ENCODE data around the gene ATXN1. TPM values are rescaled to one million over a fixed set of nuclear protein-coding genes. Genes with fewer than 3 reads are reported as not detected.
"Not testable (repeated sequence)": the region's sequence is repeated elsewhere in the genome, so short reads cannot be mapped to it uniquely, and the experiment has no call there.

Gene ATXN1
- polyA plus RNA-seq, 1 donor (not counting 4 experiments of a cell fraction or from before 2014, with no cell fraction given), result 9.7 TPM

GRCh38 chr6:16466800-16467553 is 294.3 kb downstream of the ATXN1 start:
- Histone ChIP-seq H3K9me1 (ENCODE audit: control insufficient read depth, extremely low read depth, insufficient read depth, low read length) (no peaks in the 10 kb centered on the region), H3K36me3 (ENCODE audit: control insufficient read depth in 2 of 2, extremely low read depth in 1 of 2, insufficient read depth in 2 of 2, low read length in 2 of 2) (no peaks in the 10 kb centered on the region), H3K27ac (ENCODE audit: control insufficient read depth, insufficient read depth, low read length) (no peak overlapping the region), H3K27me3 (ENCODE audit: control insufficient read depth, extremely low read depth, insufficient read depth, low read length) (no peaks in the 10 kb centered on the region), H4K20me1 (ENCODE audit: control insufficient read depth, extremely low read depth, insufficient read depth, low read length) (no peaks in the 10 kb centered on the region), H3K9ac (ENCODE audit: control insufficient read depth, extremely low read depth, insufficient read depth, low read length) (no peak overlapping the region), H3K79me2 (ENCODE audit: control insufficient read depth, insufficient read depth, low read length) (no peaks in the 10 kb centered on the region), H3K4me2 (ENCODE audit: control insufficient read depth, extremely low read depth, insufficient read depth, low read depth, low read length) (no peak overlapping the region), H3K4me1 (ENCODE audit: control insufficient read depth, extremely low read depth, insufficient read depth, low read length) (no peaks in the 10 kb centered on the region), H2AFZ (ENCODE audit: control insufficient read depth, low read length) (no peak overlapping the region), H3K4me3 (ENCODE audit: control insufficient read depth in 2 of 3, extremely low read depth in 1 of 3, insufficient read depth in 2 of 3, low read depth in 1 of 3, low read length in 3 of 3) (no peak overlapping the region), H3K9me3 (ENCODE audit: control insufficient read depth, low read depth, low read length) (no peaks in the 10 kb centered on the region)
- FAIRE-seq (no peak), DNase-seq (ENCODE audit: low read depth, low spot score) (no peak)
- no peak for TF ChIP-seq EZH2 (IDR thresholded peaks at IDR 0.05; ENCODE audit: low read length)
- TF ChIP-seq, protein P1, sequence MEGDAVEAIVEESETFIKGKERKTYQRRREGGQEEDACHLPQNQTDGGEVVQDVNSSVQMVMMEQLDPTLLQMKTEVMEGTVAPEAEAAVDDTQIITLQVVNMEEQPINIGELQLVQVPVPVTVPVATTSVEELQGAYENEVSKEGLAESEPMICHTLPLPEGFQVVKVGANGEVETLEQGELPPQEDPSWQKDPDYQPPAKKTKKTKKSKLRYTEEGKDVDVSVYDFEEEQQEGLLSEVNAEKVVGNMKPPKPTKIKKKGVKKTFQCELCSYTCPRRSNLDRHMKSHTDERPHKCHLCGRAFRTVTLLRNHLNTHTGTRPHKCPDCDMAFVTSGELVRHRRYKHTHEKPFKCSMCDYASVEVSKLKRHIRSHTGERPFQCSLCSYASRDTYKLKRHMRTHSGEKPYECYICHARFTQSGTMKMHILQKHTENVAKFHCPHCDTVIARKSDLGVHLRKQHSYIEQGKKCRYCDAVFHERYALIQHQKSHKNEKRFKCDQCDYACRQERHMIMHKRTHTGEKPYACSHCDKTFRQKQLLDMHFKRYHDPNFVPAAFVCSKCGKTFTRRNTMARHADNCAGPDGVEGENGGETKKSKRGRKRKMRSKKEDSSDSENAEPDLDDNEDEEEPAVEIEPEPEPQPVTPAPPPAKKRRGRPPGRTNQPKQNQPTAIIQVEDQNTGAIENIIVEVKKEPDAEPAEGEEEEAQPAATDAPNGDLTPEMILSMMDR (optimal IDR thresholded peaks at IDR 0.05 in 1 of 3, IDR thresholded peaks at IDR 0.05 in 1 of 3, conservative IDR thresholded peaks at IDR 0.05 in 1 of 3; ENCODE audit: extremely low read depth in 1 of 3, insufficient read depth in 2 of 3, low read length in 3 of 3), result no peak
- dilution Hi-C loops (cut with MboI; ENCODE audit: extremely low pct_ligation_motif_present, low sequenced_read_pairs), result no loop called here

- FAIRE-seq (no peak), DNase-seq (ENCODE audit: low read depth, low spot score) (no peak)
- Histone ChIP-seq H3K27ac (ENCODE audit: control insufficient read depth, insufficient read depth, low read length) (no peak overlapping the region), H3K4me1 (ENCODE audit: control insufficient read depth, extremely low read depth, insufficient read depth, low read length) (no peaks in the 10 kb centered on the region), H3K36me3 (ENCODE audit: control insufficient read depth in 2 of 2, extremely low read depth in 1 of 2, insufficient read depth in 2 of 2, low read length in 2 of 2) (no peaks in the 10 kb centered on the region), H3K9ac (ENCODE audit: control insufficient read depth, extremely low read depth, insufficient read depth, low read length) (no peak overlapping the region), H4K20me1 (ENCODE audit: control insufficient read depth, extremely low read depth, insufficient read depth, low read length) (no peaks in the 10 kb centered on the region), H3K79me2 (ENCODE audit: control insufficient read depth, insufficient read depth, low read length) (no peaks in the 10 kb centered on the region), H2AFZ (ENCODE audit: control insufficient read depth, low read length) (no peak overlapping the region), H3K4me2 (ENCODE audit: control insufficient read depth, extremely low read depth, insufficient read depth, low read depth, low read length) (no peak overlapping the region), H3K9me1 (ENCODE audit: control insufficient read depth, extremely low read depth, insufficient read depth, low read length) (no peaks in the 10 kb centered on the region), H3K4me3 (ENCODE audit: control insufficient read depth in 2 of 3, extremely low read depth in 1 of 3, insufficient read depth in 2 of 3, low read depth in 1 of 3, low read length in 3 of 3) (no peak overlapping the region), H3K27me3 (ENCODE audit: control insufficient read depth, extremely low read depth, insufficient read depth, low read length) (no peaks in the 10 kb centered on the region), H3K9me3 (ENCODE audit: control insufficient read depth, low read depth, low read length) (no peaks in the 10 kb centered on the region)
- TF ChIP-seq EZH2 (IDR thresholded peaks at IDR 0.05; ENCODE audit: low read length), result no peak
- TF ChIP-seq, protein P1 (optimal IDR thresholded peaks at IDR 0.05 in 1 of 3, IDR thresholded peaks at IDR 0.05 in 1 of 3, conservative IDR thresholded peaks at IDR 0.05 in 1 of 3; ENCODE audit: extremely low read depth in 1 of 3, insufficient read depth in 2 of 3, low read length in 3 of 3), result no peak
- dilution Hi-C loops (cut with MboI; ENCODE audit: extremely low pct_ligation_motif_present, low sequenced_read_pairs), result no loop called here
Measured at GRCh38 chr6:16464045-16464444, 297.2 kb downstream of the ATXN1 start.

DNA sequence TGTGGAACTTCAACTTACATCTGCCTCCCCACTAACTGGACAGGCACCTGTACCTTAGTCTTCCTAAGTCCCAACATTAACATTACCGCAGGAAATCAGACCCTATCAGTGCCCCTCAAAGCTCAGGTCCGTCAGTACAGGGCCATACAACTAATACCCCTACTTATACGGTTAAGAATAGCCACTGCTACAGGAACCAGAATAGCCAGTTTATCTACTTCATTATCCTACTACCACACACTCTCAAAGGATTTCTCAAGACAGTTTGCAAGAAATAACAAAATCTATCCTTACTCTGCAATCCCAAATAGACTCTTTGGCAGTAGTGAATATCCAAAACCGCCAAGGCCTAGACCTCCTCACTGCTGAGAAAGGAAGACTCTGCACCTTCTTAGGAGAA is 298.0 kb downstream of the ATXN1 start:
- H3K9me1 ChIP-seq (ENCODE audit: control insufficient read depth, extremely low read depth, insufficient read depth, low read length); FAIRE-seq; H3K4me2 ChIP-seq (ENCODE audit: control insufficient read depth, extremely low read depth, insufficient read depth, low read depth, low read length); dilution Hi-C loops (cut with MboI; ENCODE audit: extremely low pct_ligation_motif_present, low sequenced_read_pairs); H3K36me3 ChIP-seq (ENCODE audit: control insufficient read depth in 2 of 2, extremely low read depth in 1 of 2, insufficient read depth in 2 of 2, low read length in 2 of 2); DNase-seq (ENCODE audit: low read depth, low spot score); H3K79me2 ChIP-seq (ENCODE audit: control insufficient read depth, insufficient read depth, low read length); H4K20me1 ChIP-seq (ENCODE audit: control insufficient read depth, extremely low read depth, insufficient read depth, low read length); H3K4me1 ChIP-seq (ENCODE audit: control insufficient read depth, extremely low read depth, insufficient read depth, low read length); H2AFZ ChIP-seq (ENCODE audit: control insufficient read depth, low read length); H3K9me3 ChIP-seq (ENCODE audit: control insufficient read depth, low read depth, low read length); H3K4me3 ChIP-seq (ENCODE audit: control insufficient read depth in 2 of 3, extremely low read depth in 1 of 3, insufficient read depth in 2 of 3, low read depth in 1 of 3, low read length in 3 of 3); H3K27ac ChIP-seq (ENCODE audit: control insufficient read depth, insufficient read depth, low read length); H3K9ac ChIP-seq (ENCODE audit: control insufficient read depth, extremely low read depth, insufficient read depth, low read length); H3K27me3 ChIP-seq (ENCODE audit: control insufficient read depth, extremely low read depth, insufficient read depth, low read length): not testable (repeated sequence)

Measured in keratinocyte (primary cell).